ENCODE data around the gene CTDNEP1. TPM values are rescaled to one million over a fixed set of nuclear protein-coding genes. Genes with fewer than 3 reads are reported as not detected.
A peak's percentile ranks its signal among the peaks of the same experiment; 100 is the strongest.

CTDNEP1 gene
- total RNA-seq, 1 donor from 2014 or later = 140 TPM

DNA sequence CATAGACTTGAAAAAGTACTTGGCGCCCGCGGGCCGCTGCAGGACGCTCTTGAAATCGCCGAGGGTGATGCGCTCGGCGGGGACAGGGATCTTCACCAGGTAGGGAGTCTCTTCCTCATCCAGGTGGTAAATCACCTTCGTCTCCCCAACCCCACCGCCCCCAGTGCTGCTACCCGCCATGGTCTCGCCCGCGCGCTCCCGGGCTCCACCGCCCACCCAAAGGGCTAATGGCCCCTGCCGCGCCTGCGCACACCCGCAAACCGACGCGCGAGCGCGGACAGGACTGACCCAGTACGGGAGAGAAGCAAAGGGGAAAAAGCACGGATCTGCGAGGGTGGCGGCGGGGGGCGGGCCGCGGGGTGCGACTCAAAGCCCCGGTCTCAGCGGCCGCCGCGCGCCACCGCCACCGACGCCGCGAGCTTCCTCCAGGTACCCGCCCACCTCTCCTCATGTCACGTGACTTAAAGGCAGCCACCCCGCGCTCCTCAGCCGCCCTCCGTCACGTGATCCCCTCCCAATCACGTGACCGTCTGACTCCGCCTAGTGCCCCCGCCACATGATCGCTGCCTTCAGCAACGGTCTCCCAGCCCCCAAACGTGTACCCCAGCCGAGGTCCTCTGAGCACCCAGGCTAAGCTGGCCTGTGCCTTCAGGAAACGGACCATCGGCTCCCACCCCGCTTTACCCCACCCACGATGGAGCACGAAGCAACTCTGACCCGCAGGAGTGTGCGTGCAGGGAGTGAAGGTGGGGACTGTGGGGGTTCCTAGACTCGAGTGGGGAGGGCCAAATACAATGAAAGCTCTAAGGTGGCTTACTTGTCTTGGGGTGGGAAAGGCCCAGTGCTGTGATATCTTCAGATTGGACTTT lies 17.2 kb downstream of the CTDNEP1 start, which contains the start of gene DVL2:
TSS of gene DVL2 (minus strand) at position 435 of the 869 bp plus-strand sequence. CDS start at position 180, 255 bp downstream.
- intact Hi-C loops (cut with DNase I) = no loop called here
- TF ChIP-seq, protein P1, sequence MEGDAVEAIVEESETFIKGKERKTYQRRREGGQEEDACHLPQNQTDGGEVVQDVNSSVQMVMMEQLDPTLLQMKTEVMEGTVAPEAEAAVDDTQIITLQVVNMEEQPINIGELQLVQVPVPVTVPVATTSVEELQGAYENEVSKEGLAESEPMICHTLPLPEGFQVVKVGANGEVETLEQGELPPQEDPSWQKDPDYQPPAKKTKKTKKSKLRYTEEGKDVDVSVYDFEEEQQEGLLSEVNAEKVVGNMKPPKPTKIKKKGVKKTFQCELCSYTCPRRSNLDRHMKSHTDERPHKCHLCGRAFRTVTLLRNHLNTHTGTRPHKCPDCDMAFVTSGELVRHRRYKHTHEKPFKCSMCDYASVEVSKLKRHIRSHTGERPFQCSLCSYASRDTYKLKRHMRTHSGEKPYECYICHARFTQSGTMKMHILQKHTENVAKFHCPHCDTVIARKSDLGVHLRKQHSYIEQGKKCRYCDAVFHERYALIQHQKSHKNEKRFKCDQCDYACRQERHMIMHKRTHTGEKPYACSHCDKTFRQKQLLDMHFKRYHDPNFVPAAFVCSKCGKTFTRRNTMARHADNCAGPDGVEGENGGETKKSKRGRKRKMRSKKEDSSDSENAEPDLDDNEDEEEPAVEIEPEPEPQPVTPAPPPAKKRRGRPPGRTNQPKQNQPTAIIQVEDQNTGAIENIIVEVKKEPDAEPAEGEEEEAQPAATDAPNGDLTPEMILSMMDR (IDR thresholded peaks at IDR 0.05) = no peak
- Histone ChIP-seq H3K9me3 (no peaks in the 10 kb centered on the region), H3K4me3 (peak within 1 kb of the TSS; percentile 85), H3K36me3 (peaks cover 37% of the 10 kb centered on the region), H3K4me1 (peaks cover 45% of the 10 kb centered on the region), H3K27ac (peak within 1 kb of the TSS; percentile 80), H3K27me3 (ENCODE audit: low read depth) (no peaks in the 10 kb centered on the region)
- DNase-seq = peak; percentile 97
- ATAC-seq = peak; percentile 66 to 79

DNA sequence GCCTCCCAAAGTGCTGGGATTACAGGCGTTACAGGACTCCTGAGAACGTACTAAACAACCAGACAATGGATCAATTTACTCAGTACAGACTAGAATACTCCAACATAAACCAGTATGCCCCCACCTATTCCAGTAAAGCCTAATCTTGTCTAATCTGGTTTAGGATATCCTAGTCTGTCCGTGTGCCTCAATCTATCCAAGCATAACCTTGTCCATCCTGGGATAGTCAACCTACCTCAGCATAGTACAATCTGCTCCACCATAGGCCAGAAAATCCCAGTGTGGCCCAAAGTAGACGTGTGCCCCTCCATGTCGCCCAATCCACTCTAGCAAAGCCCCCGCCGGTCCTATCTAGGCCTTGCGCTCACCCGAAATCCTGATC lies 17.8 kb downstream of the CTDNEP1 start:
- ATAC-seq (peak in 1 of 2 donors; percentile 1), DNase-seq (no peak)
- H3K4me3 ChIP-seq = peak overlapping the region; percentile 85
- intact Hi-C loops (cut with DNase I) = no loop called here
- H3K27ac ChIP-seq = peak overlapping the region; percentile 80
- H3K36me3 ChIP-seq = peaks cover 43% of the 10 kb centered on the region
- TF ChIP-seq, protein P1 (IDR thresholded peaks at IDR 0.05) = no peak
- H3K9me3 ChIP-seq = no peaks in the 10 kb centered on the region
- peaks cover 45% of the 10 kb centered on the region for H3K4me1 ChIP-seq
- H3K27me3 ChIP-seq (ENCODE audit: low read depth) = no peaks in the 10 kb centered on the region

DNA sequence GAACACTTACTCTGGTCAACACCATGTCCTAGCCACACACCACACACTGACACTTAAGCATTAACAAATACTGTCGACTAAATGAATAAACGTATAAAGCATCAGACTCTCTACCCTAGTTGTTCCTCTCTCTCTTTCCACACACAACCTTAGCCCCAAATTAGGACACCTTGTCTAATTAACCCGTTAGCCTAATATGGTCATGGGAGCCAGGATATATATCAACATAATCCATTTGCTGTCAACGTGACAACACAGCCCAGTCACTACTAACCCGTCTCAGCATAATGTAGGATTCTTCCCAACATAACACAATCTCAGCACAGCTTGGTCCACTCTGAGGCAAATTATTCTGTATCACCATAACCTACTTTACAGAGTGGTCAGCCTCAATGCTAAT lies 19.4 kb downstream of the CTDNEP1 start:
- H3K4me3 ChIP-seq = no peak overlapping the region
- intact Hi-C loops (cut with DNase I) = no loop called here
- DNase-seq = no peak
- no peaks in the 10 kb centered on the region for H3K27me3 ChIP-seq (ENCODE audit: low read depth)
- no peak overlapping the region for H3K27ac ChIP-seq
- no peak for ATAC-seq
- H3K9me3 ChIP-seq = no peaks in the 10 kb centered on the region
- TF ChIP-seq, protein P1 (IDR thresholded peaks at IDR 0.05) = no peak
- peaks cover 56% of the 10 kb centered on the region for H3K36me3 ChIP-seq
- H3K4me1 ChIP-seq = peaks cover 39% of the 10 kb centered on the region

DNA sequence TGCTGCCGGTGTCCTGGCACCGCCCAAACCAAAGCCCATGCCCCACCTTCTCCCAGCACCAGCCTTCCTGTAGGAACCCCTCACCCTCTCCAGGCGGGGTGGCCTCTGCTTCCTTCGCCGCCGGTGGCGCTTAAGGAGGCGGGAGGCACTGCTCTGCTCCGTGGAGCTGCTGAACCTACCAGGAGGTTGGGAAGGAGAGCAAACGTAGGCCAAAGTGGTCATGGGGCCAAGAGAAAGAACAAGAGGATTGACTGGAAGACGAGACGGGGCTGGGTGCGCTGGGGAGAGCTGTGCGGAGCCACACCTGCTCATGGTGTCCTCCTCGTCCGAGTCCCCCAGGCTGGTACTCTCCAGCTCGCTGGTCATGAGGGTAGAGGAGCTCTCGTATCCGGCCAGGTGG lies 22.0 kb downstream of the CTDNEP1 start:
- Histone ChIP-seq H3K9me3 (no peaks in the 10 kb centered on the region), H3K27me3 (ENCODE audit: low read depth) (no peaks in the 10 kb centered on the region), H3K4me1 (peaks cover 21% of the 10 kb centered on the region), H3K27ac (no peak overlapping the region), H3K4me3 (no peak overlapping the region), H3K36me3 (peaks cover 61% of the 10 kb centered on the region)
- TF ChIP-seq, protein P1 (IDR thresholded peaks at IDR 0.05) = no peak
- ATAC-seq (no peak), DNase-seq (no peak)
- intact Hi-C loops (cut with DNase I) = no loop called here

DNA sequence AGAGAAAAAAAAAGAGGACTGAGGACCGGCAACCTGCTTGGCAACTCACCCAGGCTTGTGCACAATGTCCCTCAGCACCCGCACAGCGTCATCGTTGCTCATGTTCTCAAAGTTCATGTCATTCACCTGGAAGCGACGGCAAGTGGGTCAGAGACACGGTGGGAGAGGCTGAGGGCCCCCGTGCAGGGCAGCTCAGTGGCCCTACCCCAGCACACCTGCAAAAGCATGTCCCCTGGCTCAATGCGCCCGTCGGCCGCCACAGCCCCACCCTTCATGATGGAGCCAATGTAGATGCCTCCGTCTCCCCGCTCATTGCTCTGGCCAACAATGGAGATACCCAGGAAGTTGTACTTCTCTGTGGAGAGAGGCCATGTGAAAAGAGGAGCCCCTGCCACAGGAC lies 22.6 kb downstream of the CTDNEP1 start:
- TF ChIP-seq, protein P1 (IDR thresholded peaks at IDR 0.05) = no peak
- H3K27me3 ChIP-seq (ENCODE audit: low read depth) = no peaks in the 10 kb centered on the region
- intact Hi-C loops (cut with DNase I) = no loop called here
- H3K4me3 ChIP-seq = no peak overlapping the region
- H3K9me3 ChIP-seq = no peaks in the 10 kb centered on the region
- H3K36me3 ChIP-seq = peaks cover 67% of the 10 kb centered on the region
- DNase-seq (no peak), ATAC-seq (no peak)
- H3K4me1 ChIP-seq = peaks cover 21% of the 10 kb centered on the region
- no peak overlapping the region for H3K27ac ChIP-seq

Measured in lower lobe of right lung (tissue), 2 donors.